ENCODE measurements around the gene PHF11. TPM values are rescaled to one million over a fixed set of nuclear protein-coding genes. Genes with fewer than 3 reads are reported as not detected.
A peak's percentile ranks its signal among the peaks of the same experiment; 100 is the strongest.

Gene PHF11
- total and polyA plus RNA-seq, 12 donors: 16.6 to 61.2 (median 21.2) TPM

GRCh38 chr13:49497272-49497671 is 1.5 kb downstream of the PHF11 start:
- DNase-seq (no peak), ATAC-seq (no peak)
- peaks cover 0 to 44% (median 9%) of the 10 kb centered on the region in 9 donors for H3K4me1 ChIP-seq
- WGBS, 2 donors: 82 to 86% methylated on average over 5 of the region's 5 CpGs
- intact Hi-C loops (cut with DNase I): loop anchor here in 6 of 10 donors (2.0 to 10.0 kb wide), 7 partner anchors 52 to 110 kb away; partner anchors contain the start of genes RCBTB1 (in 3 of the 6), CAB39L (in 2 of the 6) and SETDB2 (in 2 of the 6)
- no peak for TF ChIP-seq CTCF (IDR thresholded peaks at IDR 0.05)
- H3K36me3 ChIP-seq: peaks cover 0 to 30% (median 0%) of the 10 kb centered on the region in 9 donors
- H3K9me3 ChIP-seq: no peaks in the 10 kb centered on the region
- H3K27ac ChIP-seq: peak overlapping the region in 3 of 10 donors; percentile 93 to 98 (median 95)
- H3K4me3 ChIP-seq: no peak overlapping the region
- no peaks in the 10 kb centered on the region for H3K27me3 ChIP-seq

DNA sequence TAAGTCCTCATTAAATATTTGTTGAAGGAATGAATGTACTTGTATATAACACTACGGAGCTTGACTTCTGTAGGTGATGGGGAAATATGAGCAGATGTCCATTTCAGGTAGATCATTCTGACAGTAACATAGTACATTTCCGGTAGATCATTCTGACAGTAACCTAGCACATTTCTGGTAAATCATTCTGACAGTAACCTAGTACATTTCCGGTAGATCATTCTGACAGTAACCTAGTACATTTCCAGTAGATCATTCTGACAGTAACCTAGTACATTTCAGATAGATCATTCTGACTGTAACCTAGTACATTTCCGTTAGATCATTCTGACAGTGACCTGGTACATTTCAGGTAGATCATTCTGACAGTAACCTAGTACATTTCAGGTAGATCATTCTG is 2.5 kb downstream of the PHF11 start:
- Histone ChIP-seq H3K9me3 (no peaks in the 10 kb centered on the region), H3K4me1 (peaks cover 0 to 53% (median 15%) of the 10 kb centered on the region in 9 donors), H3K4me3 (no peak overlapping the region), H3K36me3 (peaks cover 0 to 31% (median 0%) of the 10 kb centered on the region in 9 donors), H3K27ac (peak overlapping the region in 1 of 10 donors; percentile 23), H3K27me3 (no peaks in the 10 kb centered on the region)
- ATAC-seq: no peak
- DNase-seq: no peak
- TF ChIP-seq CTCF (IDR thresholded peaks at IDR 0.05): no peak
- 88 to 92% methylated on average over 4 of the region's 4 CpGs for WGBS, 2 donors
- intact Hi-C loops (cut with DNase I): loop anchor here in 6 of 10 donors (5.0 to 10.0 kb wide), 6 partner anchors 53 to 109 kb away; partner anchors contain the start of genes RCBTB1 (in 3 of the 6), CAB39L (in 1 of the 6) and SETDB2 (in 1 of the 6)

DNA sequence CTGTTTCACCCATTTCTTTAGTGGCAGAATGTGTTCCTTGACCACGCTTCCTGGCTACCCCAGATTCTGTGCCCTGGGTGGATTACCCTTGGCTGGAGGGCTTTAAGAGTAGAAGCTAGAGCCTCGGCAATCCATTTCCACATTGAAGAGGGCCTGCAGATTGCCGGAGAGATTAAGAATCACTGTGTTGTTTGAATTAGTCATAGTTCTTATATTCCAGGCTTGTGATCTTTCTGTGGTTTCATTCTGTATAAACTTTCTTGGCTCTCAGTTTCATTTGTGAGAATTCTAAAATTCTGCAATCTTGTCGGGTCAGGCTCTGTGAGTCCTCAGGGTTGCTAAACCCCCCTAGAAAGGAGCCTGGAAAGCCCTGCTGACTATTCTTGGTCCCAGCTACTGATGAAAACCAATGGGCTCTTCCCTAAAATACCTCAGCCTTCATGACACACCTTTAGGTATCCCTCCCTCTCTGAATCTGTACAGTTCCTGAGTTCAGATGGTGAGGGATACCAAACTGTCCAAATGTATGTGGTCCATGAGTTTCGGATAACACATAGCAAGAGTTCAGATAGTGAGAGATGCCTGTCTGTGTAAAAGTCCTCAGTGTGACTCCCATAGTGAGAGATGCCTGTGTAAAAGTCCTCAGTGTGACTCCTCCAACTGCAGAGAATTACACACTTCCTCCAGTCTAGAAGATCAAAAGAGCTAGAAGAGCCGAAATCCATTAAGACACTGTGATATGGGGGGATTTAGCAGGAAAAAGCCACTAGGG is 4.3 kb downstream of the PHF11 start:
- 73 to 87% methylated on average over 6 of the region's 6 CpGs for WGBS, 2 donors
- no peak for TF ChIP-seq CTCF (IDR thresholded peaks at IDR 0.05)
- Histone ChIP-seq H3K4me1 (peaks cover 0 to 45% (median 8%) of the 10 kb centered on the region in 9 donors), H3K9me3 (no peaks in the 10 kb centered on the region), H3K4me3 (no peak overlapping the region), H3K27me3 (no peaks in the 10 kb centered on the region), H3K36me3 (peaks cover 0 to 40% (median 0%) of the 10 kb centered on the region in 9 donors), H3K27ac (peak overlapping the region in 2 of 10 donors; percentile 8 to 38)
- no peak for DNase-seq
- ATAC-seq: no peak
- intact Hi-C loops (cut with DNase I): loop anchor here in 6 of 10 donors (5.0 to 10.0 kb wide), 6 partner anchors 55 to 107 kb away; partner anchors contain the start of genes RCBTB1 (in 3 of the 6), CAB39L (in 1 of the 6) and SETDB2 (in 1 of the 6)

DNA sequence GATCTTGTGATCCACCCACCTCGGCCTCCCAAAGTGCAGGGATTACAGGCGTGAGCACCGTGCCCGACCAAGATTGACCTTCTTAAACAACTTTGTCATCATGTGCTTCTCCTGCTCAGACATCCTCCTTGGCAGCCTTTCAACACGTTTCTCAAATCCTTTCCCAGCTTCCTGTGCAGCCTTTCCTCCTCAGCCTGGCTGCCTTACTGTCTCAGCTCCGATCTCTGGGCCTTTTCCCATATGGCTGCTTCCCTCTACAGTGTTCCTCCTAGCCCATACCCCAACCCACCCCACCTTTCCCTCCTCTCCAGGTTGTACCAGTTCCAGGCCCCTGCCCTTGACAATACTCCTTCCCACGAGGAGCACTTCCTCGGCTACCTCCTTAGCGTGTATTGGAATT is 7.2 kb downstream of the PHF11 start:
- peak in 1 of 2 donors; percentile 31 for DNase-seq
- Histone ChIP-seq H3K27ac (peak overlapping the region in 3 of 10 donors; percentile 13 to 40 (median 28)), H3K4me3 (no peak overlapping the region), H3K9me3 (no peaks in the 10 kb centered on the region), H3K27me3 (no peaks in the 10 kb centered on the region), H3K36me3 (peaks cover 0 to 54% (median 0%) of the 10 kb centered on the region in 9 donors), H3K4me1 (peaks cover 0 to 31% (median 6%) of the 10 kb centered on the region in 9 donors)
- intact Hi-C loops (cut with DNase I): no loop called here
- ATAC-seq: peak in 3 of 8 donors; percentile 18 to 62 (median 46)
- no peak for TF ChIP-seq CTCF (IDR thresholded peaks at IDR 0.05)
- WGBS, 2 donors: 40 to 42% methylated on average over 9 of the region's 9 CpGs

All from heart right ventricle (tissue), 16 donors.